CD4-positive, alpha-beta T cell treated with Interleukin-10 for 1 hour (primary cell): Measurements from ENCODE around the gene EXTL2.
A peak's percentile ranks its signal among the peaks of the same experiment; 100 is the strongest.
"Not testable (repeated sequence)": the region's sequence is repeated elsewhere in the genome, so short reads cannot be mapped to it uniquely, and the experiment has no call there.

ENCODE experiments used
- DNase-seq: peaks from one replicate; pipeline ENCODE4 v3.0.0-alpha.2; 2020

EXTL2 gene

GRCh38 chr1:100852976-100853375 lies 41.7 kb downstream of the EXTL2 start:
- DNase-seq = no peak

GRCh38 chr1:100851726-100852125 lies 42.9 kb downstream of the EXTL2 start:
- no peak for DNase-seq

- DNase-seq = no peak
Observed at GRCh38 chr1:100847361-100848082, 47.1 kb downstream of the EXTL2 start.

- not testable (repeated sequence) for DNase-seq
Observed at GRCh38 chr1:100843160-100843559, 51.5 kb downstream of the EXTL2 start.

GRCh38 chr1:100835866-100836842 lies 58.5 kb downstream of the EXTL2 start:
- DNase-seq = no peak

- DNase-seq = peak; percentile 21
Observed at GRCh38 chr1:100834777-100835660, 59.6 kb downstream of the EXTL2 start.

- no peak for DNase-seq
Observed at GRCh38 chr1:100832694-100833428, 61.8 kb downstream of the EXTL2 start.

DNA sequence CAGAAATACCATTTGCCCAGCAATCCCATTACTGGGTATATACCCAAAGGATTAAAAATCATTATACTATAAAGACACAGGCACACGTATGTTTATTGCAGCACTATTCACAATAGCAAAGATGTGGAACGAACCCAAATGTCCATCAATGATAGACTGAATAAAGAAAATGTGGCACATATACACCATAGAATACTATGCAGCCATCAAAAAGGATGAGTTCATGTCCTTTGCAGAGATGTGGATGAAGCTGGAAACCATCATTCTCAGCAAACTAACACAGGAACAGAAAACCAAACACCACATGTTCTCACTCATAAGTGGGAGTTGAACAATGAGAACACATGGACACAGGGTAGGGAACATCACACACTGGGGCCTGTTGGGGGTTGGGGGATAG lies 69.0 kb downstream of the EXTL2 start:
- DNase-seq = not testable (repeated sequence)
